HG02885 (cell line): ENCODE measurements around the gene COQ5.

Experiments used
- ATAC-seq: cut with Tn5 transposase; IDR thresholded peaks from one replicate; pipeline ENCODE4 v1.9.1; 2021; ENCODE audit warnings: mild to moderate bottlenecking; ENCODE audit not compliant: unreplicated experiment, poor library complexity

COQ5 gene

GRCh38 chr12:120460157-120460556 lies 68.8 kb downstream of the COQ5 start:
- no peak for ATAC-seq

- ATAC-seq, result no peak
Measured at GRCh38 chr12:120457133-120457532, 71.8 kb downstream of the COQ5 start.

- ATAC-seq, result no peak
Measured at GRCh38 chr12:120455302-120455701, 73.7 kb downstream of the COQ5 start.

- ATAC-seq, result no peak
Measured at GRCh38 chr12:120453977-120454376, 75.0 kb downstream of the COQ5 start.
